Neural progenitor cell (in vitro differentiated cells): ENCODE data around the gene TXN.

Source experiments
- CTCF ChIP-seq: fragments of 200-600 bp; sonication (generic); IDR thresholded peaks from 2 replicates; pipeline ENCODE4 v1.5.1; 2017; ENCODE audit warnings: antibody characterized with exemption, mild to moderate bottlenecking
- EZH2 ChIP-seq: fragments of 200-600 bp; sonication (generic); IDR thresholded peaks from 2 replicates; pipeline ENCODE4 v1.6.1; 2017; ENCODE audit warnings: antibody characterized with exemption, mild to moderate bottlenecking, moderate library complexity

DNA sequence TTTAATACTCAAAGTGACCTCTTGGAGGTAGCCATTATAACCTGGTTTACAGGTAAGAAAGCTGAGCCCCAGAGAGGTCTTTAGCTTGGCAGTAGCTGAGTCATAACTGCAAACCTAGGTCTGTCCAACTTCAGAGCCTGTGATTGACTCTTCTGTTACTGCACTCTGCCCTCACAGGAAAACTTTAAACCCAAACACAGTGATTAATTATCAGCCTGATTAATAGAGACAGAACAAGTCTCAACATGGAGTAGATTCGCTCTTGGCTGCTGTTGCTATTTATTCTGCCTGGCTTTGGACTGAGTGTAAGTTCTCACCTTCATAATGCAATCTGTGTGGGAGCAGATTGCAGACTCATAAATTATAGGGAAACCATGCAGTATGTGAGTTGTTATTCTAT, 27.4 kb upstream of the TXN start:
- no peak for TF ChIP-seq CTCF
- TF ChIP-seq EZH2: no peak
